Activated CD4-positive, alpha-beta T cell treated with anti-CD3 and anti-CD28 coated beads for 36 hours (primary cell): ENCODE results near the gene TAF13. TPM values are rescaled to one million over a fixed set of nuclear protein-coding genes. Genes with fewer than 3 reads are reported as not detected.

ENCODE experiments used
- ATAC-seq: fragments of 200-7000 bp; cut with Tn5 transposase; one replicate; pipeline ENCODE4 v1.10.0; 2021; ENCODE audit warnings: mild to moderate bottlenecking, moderate library complexity
- CTCF ChIA-PET: fragments of 350-600 bp; sonication (Branson Sonifier 250); formaldehyde crosslinking; loops from one replicate; lab custom pipeline; 2021; ENCODE audit warnings: antibody characterized with exemption; lab: Charles Lee
- POLR2A ChIA-PET: fragments of 350-600 bp; sonication (Branson Sonifier 250); formaldehyde crosslinking; loops from one replicate; lab custom pipeline; 2021; ENCODE audit warnings: antibody characterized with exemption, inconsistent platforms; lab: Charles Lee
- DNase-seq: peaks from one replicate; pipeline ENCODE4 v3.0.0-alpha.2; 2020
- H3K27ac Mint-ChIP-seq: one replicate; pipeline ENCODE4 v1.8.0; 2021; ENCODE audit warnings: mixed read lengths
- H3K27me3 Mint-ChIP-seq: one replicate; pipeline ENCODE4 v1.8.0; 2021; ENCODE audit warnings: mixed read lengths
- H3K36me3 Mint-ChIP-seq: one replicate; pipeline ENCODE4 v1.8.0; 2021; ENCODE audit warnings: low read depth, mixed read lengths
- H3K4me1 Mint-ChIP-seq: one replicate; pipeline ENCODE4 v1.8.0; 2021; ENCODE audit warnings: mixed read lengths
- H3K4me3 Mint-ChIP-seq: one replicate; pipeline ENCODE4 v1.8.0; 2021; ENCODE audit warnings: mild to moderate bottlenecking, moderate library complexity, mixed read lengths
- H3K9me3 Mint-ChIP-seq: one replicate; pipeline ENCODE4 v1.8.0; 2021; ENCODE audit warnings: low read depth, mixed read lengths
- intact Hi-C, 2 experiments: fragments of 100-400 bp; cut with DNase I in 1 of 2; cut with micrococcal nuclease in 1 of 2; formaldehyde crosslinking; loops; one replicate each; pipeline versions ENCODE4 v1.14.2 to v1.15.1; 2022 to 2024; cut with DNase I, micrococcal nuclease
- total RNA-seq, 2 experiments: library from RNA; stranded (reverse); gene quantifications; one replicate each; pipeline ENCODE4 v1.2.3, GENCODE V29; 2021

TAF13 gene
- total RNA-seq, 2 experiments from 2014 or later: 12.1 to 20.1 TPM

- POLR2A ChIA-PET: interaction anchor here (0.6 to 2.8 kb wide), 7 partner anchors 8 to 120 kb away, joined by 3 to 19 read pairs (median 4); partner anchors contain the start of genes TAF13 and WDR47
Observed at GRCh38 chr1:109091839-109092193, 16.0 kb upstream of the TAF13 start.

GRCh38 chr1:109091078-109091838, 15.5 kb upstream of the TAF13 start:
- Mint-ChIP-seq H3K27ac (peak overlapping the region; percentile 84), H3K36me3 (peaks cover 31% of the 10 kb centered on the region), H3K4me1 (peaks cover 30% of the 10 kb centered on the region), H3K27me3 (no peaks in the 10 kb centered on the region), H3K9me3 (no peaks in the 10 kb centered on the region), H3K4me3 (peak overlapping the region; percentile 85)
- intact Hi-C loops: loop anchor here (2.0 to 10.0 kb wide), 9 partner anchors 102 to 456 kb away; partner anchors contain the start of genes PSMA5 (in 2 of the 2), STXBP3 (in 2 of the 2), ATXN7L2 (in 1 of the 2) and GNAI3 (in 1 of the 2)
- ChIA-PET CTCF (interaction anchor here (0.7 to 2.8 kb wide), 12 partner anchors 9 to 209 kb away, joined by 3 to 47 read pairs (median 4); partner anchors contain the start of genes ELAPOR1, TAF13 and WDR47), POLR2A (interaction anchor here (0.5 to 2.8 kb wide), 8 partner anchors 9 to 120 kb away, joined by 3 to 19 read pairs (median 4); partner anchors contain the start of genes TAF13 and WDR47)
- ATAC-seq (peak; percentile 60), DNase-seq (no peak)

More at GRCh38 chr1:109091839-109092193, 16.0 kb upstream of the TAF13 start:
- H3K27me3 Mint-ChIP-seq: no peaks in the 10 kb centered on the region
- ATAC-seq (peak; percentile 20), DNase-seq (no peak)
- peak overlapping the region; percentile 84 for H3K27ac Mint-ChIP-seq
- H3K36me3 Mint-ChIP-seq: peaks cover 31% of the 10 kb centered on the region
- intact Hi-C loops: loop anchor here (2.0 to 10.0 kb wide), 10 partner anchors 21 to 455 kb away; partner anchors contain the start of genes PSMA5 (in 2 of the 2), STXBP3 (in 2 of the 2), ATXN7L2 (in 1 of the 2) and GNAI3 (in 1 of the 2)
- CTCF ChIA-PET: interaction anchor here (0.7 to 2.8 kb wide), 9 partner anchors 9 to 123 kb away, joined by 3 to 47 read pairs (median 5); partner anchors contain the start of genes ELAPOR1, TAF13 and WDR47
- H3K4me3 Mint-ChIP-seq: peak overlapping the region; percentile 85
- peaks cover 30% of the 10 kb centered on the region for H3K4me1 Mint-ChIP-seq
- no peaks in the 10 kb centered on the region for H3K9me3 Mint-ChIP-seq

- no peaks in the 10 kb centered on the region for H3K9me3 Mint-ChIP-seq
- POLR2A ChIA-PET: interaction anchor here (0.5 to 2.8 kb wide), 6 partner anchors 10 to 890 kb away, joined by 3 to 19 read pairs (median 4); partner anchors contain the start of genes HENMT1, SLC25A24 and TAF13
- peaks cover 30% of the 10 kb centered on the region for H3K4me1 Mint-ChIP-seq
- DNase-seq (peak; percentile 95), ATAC-seq (peak; percentile 88)
- peaks cover 31% of the 10 kb centered on the region for H3K36me3 Mint-ChIP-seq
- intact Hi-C loops: loop anchor here (1.0 to 10.0 kb wide), 17 partner anchors 10 to 457 kb away; partner anchors contain the start of genes PSMA5 (in 2 of the 2), STXBP3 (in 2 of the 2), TAF13 (in 2 of the 2) and WDR47 (in 2 of the 2)
- H3K27ac Mint-ChIP-seq: peak within 1 kb of the TSS; percentile 84
- H3K4me3 Mint-ChIP-seq: peak within 1 kb of the TSS; percentile 85
- no peaks in the 10 kb centered on the region for H3K27me3 Mint-ChIP-seq
- CTCF ChIA-PET: interaction anchor here (0.7 to 2.8 kb wide), 9 partner anchors 8 to 208 kb away, joined by 3 to 47 read pairs (median 3); partner anchors contain the start of genes TAF13 and WDR47
Observed at GRCh38 chr1:109090196-109091077, 14.6 kb upstream of the TAF13 start, which contains the start of gene TMEM167B. TSS of gene TMEM167B (plus strand) at chr1:109090764. CDS start at chr1:109090873, 109 bp downstream.

GRCh38 chr1:109089242-109090015, 13.6 kb upstream of the TAF13 start:
- H3K27me3 Mint-ChIP-seq: no peaks in the 10 kb centered on the region
- CTCF ChIA-PET: interaction anchor here (0.6 to 2.8 kb wide), 6 partner anchors 10 to 189 kb away, joined by 3 to 47 read pairs (median 5); partner anchors contain the start of gene WDR47
- POLR2A ChIA-PET: interaction anchor here (0.6 to 2.8 kb wide), 3 partner anchors 11 to 220 kb away, joined by 7 to 19 read pairs (median 10); partner anchors contain the start of gene TAF13
- peak overlapping the region; percentile 84 for H3K27ac Mint-ChIP-seq
- DNase-seq: peak; percentile 77
- H3K4me1 Mint-ChIP-seq: peaks cover 26% of the 10 kb centered on the region
- intact Hi-C loops: loop anchor here (1.0 to 10.0 kb wide), 17 partner anchors 11 to 458 kb away; partner anchors contain the start of genes PSMA5 (in 2 of the 2), STXBP3 (in 2 of the 2), TAF13 (in 2 of the 2) and WDR47 (in 2 of the 2)
- peak; percentile 14 for ATAC-seq
- peaks cover 25% of the 10 kb centered on the region for H3K36me3 Mint-ChIP-seq
- H3K4me3 Mint-ChIP-seq: peak overlapping the region; percentile 85
- H3K9me3 Mint-ChIP-seq: no peaks in the 10 kb centered on the region

- peaks cover 6% of the 10 kb centered on the region for H3K36me3 Mint-ChIP-seq
- no peaks in the 10 kb centered on the region for H3K27me3 Mint-ChIP-seq
- POLR2A ChIA-PET: no interaction called here
- no peaks in the 10 kb centered on the region for H3K9me3 Mint-ChIP-seq
- ATAC-seq (peak; percentile 12), DNase-seq (no peak)
- CTCF ChIA-PET: interaction anchor here (0.6 to 1.5 kb wide), 5 partner anchors 9 to 236 kb away, joined by 3 to 8 read pairs (median 3); partner anchors contain the start of gene TAF13
- intact Hi-C loops: no loop called here
- no peak overlapping the region for H3K4me3 Mint-ChIP-seq
- no peak overlapping the region for H3K27ac Mint-ChIP-seq
- peaks cover 7% of the 10 kb centered on the region for H3K4me1 Mint-ChIP-seq
Observed at GRCh38 chr1:109084563-109085517, 9.0 kb upstream of the TAF13 start.

- ATAC-seq (no peak), DNase-seq (no peak)
- Mint-ChIP-seq H3K4me3 (no peak overlapping the region), H3K9me3 (no peaks in the 10 kb centered on the region), H3K27ac (no peak overlapping the region), H3K27me3 (no peaks in the 10 kb centered on the region), H3K4me1 (no peaks in the 10 kb centered on the region), H3K36me3 (no peaks in the 10 kb centered on the region)
- CTCF ChIA-PET: interaction anchor here (1.2 to 1.5 kb wide), 3 partner anchors 8 to 29 kb away, joined by 3 to 8 read pairs (median 5); partner anchors contain the start of gene TAF13
- intact Hi-C loops: no loop called here
- POLR2A ChIA-PET: no interaction called here
Observed at GRCh38 chr1:109083923-109084322, 8.1 kb upstream of the TAF13 start.

GRCh38 chr1:109083501-109083900, 7.7 kb upstream of the TAF13 start:
- H3K36me3 Mint-ChIP-seq: no peaks in the 10 kb centered on the region
- H3K4me3 Mint-ChIP-seq: no peak overlapping the region
- CTCF ChIA-PET: interaction anchor here (1.2 kb wide), 2 partner anchors 27 to 29 kb away, joined by 3 to 5 read pairs; a partner anchor contains a TSS
- DNase-seq (no peak), ATAC-seq (no peak)
- no peaks in the 10 kb centered on the region for H3K27me3 Mint-ChIP-seq
- POLR2A ChIA-PET: no interaction called here
- intact Hi-C loops: no loop called here
- H3K4me1 Mint-ChIP-seq: no peaks in the 10 kb centered on the region
- no peaks in the 10 kb centered on the region for H3K9me3 Mint-ChIP-seq
- no peak overlapping the region for H3K27ac Mint-ChIP-seq

- ATAC-seq (no peak), DNase-seq (no peak)
- Mint-ChIP-seq H3K4me1 (no peaks in the 10 kb centered on the region), H3K27me3 (no peaks in the 10 kb centered on the region), H3K27ac (no peak overlapping the region), H3K36me3 (no peaks in the 10 kb centered on the region), H3K9me3 (no peaks in the 10 kb centered on the region), H3K4me3 (no peak overlapping the region)
- ChIA-PET CTCF (interaction anchor here (0.6 kb wide), 1 partner anchor 87 kb away, joined by 5 read pairs; no protein-coding TSS in a partner anchor), POLR2A (no interaction called here)
- intact Hi-C loops: no loop called here
Observed at GRCh38 chr1:109080441-109081082, 4.8 kb upstream of the TAF13 start.

GRCh38 chr1:109079240-109079622, 3.4 kb upstream of the TAF13 start:
- H3K36me3 Mint-ChIP-seq: peaks cover 1% of the 10 kb centered on the region
- intact Hi-C loops: no loop called here
- ChIA-PET CTCF (no interaction called here), POLR2A (no interaction called here)
- H3K27ac Mint-ChIP-seq: no peak overlapping the region
- peaks cover 8% of the 10 kb centered on the region for H3K4me1 Mint-ChIP-seq
- H3K4me3 Mint-ChIP-seq: no peak overlapping the region
- no peaks in the 10 kb centered on the region for H3K27me3 Mint-ChIP-seq
- ATAC-seq: no peak
- no peak for DNase-seq
- H3K9me3 Mint-ChIP-seq: no peaks in the 10 kb centered on the region
